H1 (cell line): ENCODE results near the gene PARM1. TPM values are rescaled to one million over a fixed set of nuclear protein-coding genes. Genes with fewer than 3 reads are reported as not detected.

Experiments used
- CTCF ChIA-PET: fragments of 300-600 bp; sonication (Branson Sonifier 250); formaldehyde crosslinking; loops from one replicate; lab custom pipeline; 2021; ENCODE audit not compliant: partially characterized antibody; lab: Charles Lee
- POLR2A ChIA-PET: fragments of 300-600 bp; sonication (Branson Sonifier 250); formaldehyde crosslinking; loops from one replicate; lab custom pipeline; 2021; ENCODE audit warnings: inconsistent platforms; ENCODE audit not compliant: partially characterized antibody; lab: Charles Lee
- DNase-seq, 2 experiments: peaks; one replicate each; pipeline versions ENCODE4 v3.0.0 to v3.0.0-alpha.2; 2010 to 2022; ENCODE audit warnings: low spot score in 2 of 2, low read depth in 1 of 2, mixed read lengths in 1 of 2
- FAIRE-seq: peaks from 2 replicates; lab custom pipeline; 2011; peaks lifted over from hg19 to GRCh38; lab: Jason Lieb, UNC
- H2AFZ ChIP-seq: 2 replicates; pipeline ENCODE4 v1.8.1; 2012; ENCODE audit warnings: low read length, inconsistent platforms
- H2AK5ac ChIP-seq: 2 replicates; pipeline ENCODE4 v1.6.1; 2013; ENCODE audit warnings: low read depth, low read length
- H2BK120ac ChIP-seq: replicated peaks from 2 replicates; pipeline ENCODE3; 2013; ENCODE audit warnings: low read depth, low read length, inconsistent platforms
- H2BK12ac ChIP-seq: 2 replicates; pipeline ENCODE4 v1.6.1; 2013; ENCODE audit warnings: low read depth, low read length
- H2BK15ac ChIP-seq: 2 replicates; pipeline ENCODE4 v1.6.1; 2013; ENCODE audit warnings: low read length
- H2BK20ac ChIP-seq: 2 replicates; pipeline ENCODE4 v1.6.1; 2013; ENCODE audit warnings: low read length
- H2BK5ac ChIP-seq: 2 replicates; pipeline ENCODE4 v1.6.1; 2013; ENCODE audit warnings: low read depth, low read length
- H3K14ac ChIP-seq: 2 replicates; pipeline ENCODE4 v1.6.1; 2013; ENCODE audit warnings: inconsistent platforms; ENCODE audit not compliant: insufficient read length
- H3K18ac ChIP-seq: 2 replicates; pipeline ENCODE4 v1.6.1; 2013; ENCODE audit warnings: low read length; ENCODE audit errors: extremely low read depth
- H3K23ac ChIP-seq: 2 replicates; pipeline ENCODE4 v1.6.1; 2013; ENCODE audit warnings: inconsistent platforms; ENCODE audit not compliant: insufficient read length
- H3K23me2 ChIP-seq: 2 replicates; pipeline ENCODE4 v1.6.1; 2013; ENCODE audit warnings: low read depth, low read length
- H3K27ac ChIP-seq: 2 replicates; pipeline ENCODE4 v1.6.1; 2011; ENCODE audit warnings: low read depth, low read length, inconsistent platforms
- H3K27me3 ChIP-seq, 4 experiments: replicated peaks in 1 of 4; 1 replicate in 1 of 4; 2 replicates in 3 of 4; pipeline versions ENCODE4 v1.6.1 to v1.8.1; 2011 to 2013; ENCODE audit warnings: low read length in 3 of 4, mild to moderate bottlenecking in 3 of 4, inconsistent platforms in 2 of 4, mixed read lengths in 2 of 4, moderate library complexity in 1 of 4; ENCODE audit not compliant: control insufficient read depth in 3 of 4, insufficient read depth in 3 of 4; ENCODE audit errors: extremely low read depth in 1 of 4
- H3K36me3 ChIP-seq, 4 experiments: 2 replicates each; pipeline versions ENCODE4 v1.6.1 to v1.8.1; 2011 to 2013; ENCODE audit warnings: mild to moderate bottlenecking in 4 of 4, low read length in 3 of 4, moderate library complexity in 2 of 4, control low read depth in 1 of 4, inconsistent platforms in 1 of 4; ENCODE audit not compliant: insufficient read depth in 4 of 4, control insufficient read depth in 2 of 4
- H3K4ac ChIP-seq: replicated peaks from 2 replicates; pipeline ENCODE3; 2013; ENCODE audit warnings: low read length, low read depth, mixed read lengths, inconsistent platforms; ENCODE audit not compliant: insufficient read length
- H3K4me1 ChIP-seq, 4 experiments: replicated peaks in 1 of 4; 1 replicate in 1 of 4; 2 replicates in 3 of 4; pipeline versions ENCODE4 v1.6.1 to v1.8.1; 2011 to 2013; ENCODE audit warnings: low read length in 3 of 4, inconsistent platforms in 2 of 4, mixed read lengths in 1 of 4; ENCODE audit not compliant: insufficient read depth in 4 of 4, control insufficient read depth in 3 of 4
- H3K4me2 ChIP-seq, 2 experiments: 2 replicates each; pipeline versions ENCODE4 v1.6.1 to v1.8.1; 2011 to 2013; ENCODE audit warnings: low read depth in 2 of 2, low read length in 2 of 2, control low read depth in 1 of 2, inconsistent platforms in 1 of 2, mild to moderate bottlenecking in 1 of 2; ENCODE audit not compliant: insufficient read depth in 1 of 2
- H3K4me3 ChIP-seq, 4 experiments: fragments of 200-600, 300-600 bp in 1 of 4; sonication (generic), shearing (Covaris generic), sonication (Bioruptor Twin) in 1 of 4; 2 replicates each; pipeline versions ENCODE4 v1.5.1 to v1.8.1; 2011 to 2016; ENCODE audit warnings: low read length in 4 of 4, low read depth in 3 of 4, control low read depth in 2 of 4, inconsistent platforms in 2 of 4, mild to moderate bottlenecking in 2 of 4, mixed read lengths in 1 of 4, moderate library complexity in 1 of 4; ENCODE audit not compliant: insufficient read depth in 2 of 4; ENCODE audit errors: extremely low read depth in 1 of 4
- H3K56ac ChIP-seq: replicated peaks from 2 replicates; pipeline ENCODE3; 2013; ENCODE audit warnings: low read depth, mild to moderate bottlenecking, mixed read lengths, low read length, inconsistent platforms; ENCODE audit not compliant: insufficient read length
- H3K79me1 ChIP-seq: 2 replicates; pipeline ENCODE4 v1.6.1; 2013; ENCODE audit warnings: low read depth, low read length, control low read depth
- H3K79me2 ChIP-seq, 2 experiments: 2 replicates each; pipeline versions ENCODE4 v1.6.1 to v1.8.1; 2012 to 2013; ENCODE audit warnings: low read length in 2 of 2, mild to moderate bottlenecking in 2 of 2, inconsistent platforms in 1 of 2; ENCODE audit not compliant: insufficient read depth in 2 of 2, control insufficient read depth in 1 of 2
- H3K9ac ChIP-seq, 4 experiments: replicated peaks in 1 of 4; 1 replicate in 1 of 4; 2 replicates in 3 of 4; pipeline versions ENCODE4 v1.6.1 to v1.8.1; 2011 to 2013; ENCODE audit warnings: low read depth in 3 of 4, low read length in 3 of 4, control low read depth in 2 of 4, mild to moderate bottlenecking in 2 of 4, moderate library complexity in 2 of 4, inconsistent platforms in 1 of 4; ENCODE audit errors: extremely low read depth in 1 of 4
- H3K9me3 ChIP-seq, 2 experiments: 2 replicates each; pipeline versions ENCODE4 v1.6.1 to v1.8.1; 2012 to 2013; ENCODE audit warnings: mild to moderate bottlenecking in 2 of 2, moderate library complexity in 2 of 2, control low read depth in 1 of 2, inconsistent platforms in 1 of 2, low read depth in 1 of 2, low read length in 1 of 2, mixed read lengths in 1 of 2; ENCODE audit not compliant: insufficient read depth in 2 of 2
- H4K20me1 ChIP-seq, 2 experiments: replicated peaks in 1 of 2; 2 replicates each; pipeline versions ENCODE3 to v1.8.1; 2011 to 2013; ENCODE audit warnings: inconsistent platforms in 2 of 2, low read length in 2 of 2, mild to moderate bottlenecking in 1 of 2; ENCODE audit not compliant: insufficient read depth in 2 of 2, control insufficient read depth in 1 of 2
- H4K5ac ChIP-seq: 2 replicates; pipeline ENCODE4 v1.6.1; 2013; ENCODE audit warnings: low read length, low read depth, mixed read lengths, inconsistent platforms; ENCODE audit not compliant: insufficient read length
- H4K8ac ChIP-seq: 2 replicates; pipeline ENCODE4 v1.8.0; 2013; ENCODE audit warnings: mild to moderate bottlenecking, moderate library complexity, low read length, inconsistent platforms; ENCODE audit not compliant: insufficient read depth; ENCODE audit errors: extremely low read depth
- H4K91ac ChIP-seq: replicated peaks from 2 replicates; pipeline ENCODE3; 2013; ENCODE audit warnings: low read length, mixed read lengths, inconsistent platforms; ENCODE audit not compliant: insufficient read length
- CTCF ChIP-seq, 3 experiments: IDR thresholded peaks; 1 replicate in 2 of 3; 2 replicates in 1 of 3; pipeline versions ENCODE4 v1.5.1 to v1.6.1; 2011; ENCODE audit warnings: low read length in 3 of 3, mild to moderate bottlenecking in 3 of 3, inconsistent platforms in 2 of 3, low read depth in 1 of 3, moderate library complexity in 1 of 3; ENCODE audit not compliant: insufficient read depth in 1 of 3; ENCODE audit errors: control extremely low read depth in 1 of 3
- JUND ChIP-seq: IDR thresholded peaks from 2 replicates; pipeline ENCODE4 v1.6.1; 2011; ENCODE audit warnings: mild to moderate bottlenecking, improper control_type of control experiment, low read length
- MAFK ChIP-seq: IDR thresholded peaks from 2 replicates; pipeline ENCODE4 v1.6.1; 2012; ENCODE audit warnings: low read depth, mild to moderate bottlenecking, improper control_type of control experiment, low read length
- POLR2A ChIP-seq, 2 experiments: IDR thresholded peaks; 1 replicate in 1 of 2; 2 replicates in 1 of 2; pipeline ENCODE4 v1.6.1; 2011; ENCODE audit warnings: low read depth in 2 of 2, low read length in 2 of 2, mild to moderate bottlenecking in 2 of 2; ENCODE audit errors: control extremely low read depth in 1 of 2
- RAD21 ChIP-seq, 2 experiments: IDR thresholded peaks in 1 of 2; conservative IDR thresholded peaks in 1 of 2; 2 replicates each; pipeline ENCODE4 v1.6.1; 2011; ENCODE audit warnings: low read depth in 2 of 2, low read length in 2 of 2, improper control_type of control experiment in 1 of 2, inconsistent platforms in 1 of 2, mild to moderate bottlenecking in 1 of 2, moderate library complexity in 1 of 2
- SIRT6 ChIP-seq: IDR thresholded peaks from one replicate; pipeline ENCODE4 v1.7.1; 2012; ENCODE audit warnings: low read length, inconsistent platforms
- SRF ChIP-seq: IDR thresholded peaks from 2 replicates; pipeline ENCODE4 v1.6.1; 2011; ENCODE audit warnings: mild to moderate bottlenecking, low read depth, low read length, moderate library complexity
- WGBS, 2 experiments: shearing (Covaris generic) in 1 of 2; methylation state at CpG; one replicate each; pipeline versions ENCODE4 v1.1.6 to v1.1.7; 2013 to 2015; ENCODE audit warnings: low lambda C conversion rate in 2 of 2, mixed read lengths in 2 of 2, inconsistent platforms in 1 of 2, low coverage in 1 of 2, missing lambda C conversion rate in 1 of 2; ENCODE audit not compliant: insufficient replicate concordance in 2 of 2, insufficient coverage in 1 of 2, insufficient read length in 1 of 2; ENCODE audit errors: extremely low coverage in 1 of 2, missing lambda C conversion rate in 1 of 2; 5-methylcytosine and 5-hydroxymethylcytosine counted together
- polyA plus RNA-seq, 7 experiments: library from polyadenylated mRNA; depleted of rRNA in 3 of 7; stranded (reverse) in 5 of 7; unstranded in 2 of 7; fragments of >200 nt in 5 of 7; fragments of 200-250 nt in 2 of 7; gene quantifications; 1 replicate in 5 of 7; 2 replicates in 1 of 7; 4 replicates in 1 of 7; pipeline versions ENCODE4 v1.2.1 to v1.2.3, GENCODE V29; 2011 to 2013; ENCODE audit warnings: missing spikeins in 2 of 7, mixed read lengths in 2 of 7
- total RNA-seq: library from RNA; stranded (reverse); fragmentation: NEBNext Ultra II Directional; extraction: Animal tissue kit (Norgen Biotek cat#: 25700); gene quantifications from 2 replicates; pipeline ENCODE4 v1.2.1, GENCODE V29; 2021

The PARM1 gene
- total and polyA plus RNA-seq, 2 of the 8 experiments (the other 6 are each of a cell fraction or from before 2014, with no cell fraction given) = 2.0 to 5.3 TPM

GRCh38 chr4:75002381-75002780 is 69.5 kb downstream of the PARM1 start:
- no peak overlapping the region for H3K18ac ChIP-seq
- ChIA-PET POLR2A (no interaction called here), CTCF (interaction anchor here (1.1 kb wide), 1 partner anchor 288 kb away, joined by 3 read pairs; no protein-coding TSS in a partner anchor)
- H3K27ac ChIP-seq = no peak overlapping the region
- DNase-seq = no peak
- H2BK20ac ChIP-seq = no peak overlapping the region
- no peaks in the 10 kb centered on the region for H3K4me1 ChIP-seq
- H4K91ac ChIP-seq = no peak overlapping the region
- no peak overlapping the region for H3K56ac ChIP-seq
- no peak overlapping the region for H4K8ac ChIP-seq
- H3K36me3 ChIP-seq = no peaks in the 10 kb centered on the region
- 96% methylated on average over 2 of the region's 2 CpGs; no CpG with 5 or more reads in 1 of the 2 experiments for WGBS, 2 experiments
- peaks cover 0 to 3% of the 10 kb centered on the region in 2 experiments; a peak in 2 of 4 replicates for H3K9me3 ChIP-seq
- no peaks in the 10 kb centered on the region for H4K20me1 ChIP-seq
- H3K79me2 ChIP-seq = no peaks in the 10 kb centered on the region
- no peaks in the 10 kb centered on the region for H3K79me1 ChIP-seq
- no peak overlapping the region for H3K4me3 ChIP-seq
- no peak overlapping the region for H3K14ac ChIP-seq
- no peaks in the 10 kb centered on the region for H3K23me2 ChIP-seq
- no peak overlapping the region for H2BK120ac ChIP-seq
- H2BK12ac ChIP-seq = no peak overlapping the region
- no peak overlapping the region for H2AFZ ChIP-seq
- no peak overlapping the region for H2BK15ac ChIP-seq
- H3K27me3 ChIP-seq = peaks cover 0 to 2% (median 0%) of the 10 kb centered on the region in 4 experiments; a peak in 1 of 7 replicates
- no peak overlapping the region for H3K4me2 ChIP-seq
- H3K9ac ChIP-seq = no peak overlapping the region
- H4K5ac ChIP-seq = no peak overlapping the region
- H2BK5ac ChIP-seq = no peak overlapping the region
- no peak overlapping the region for H3K4ac ChIP-seq
- H3K23ac ChIP-seq = no peak overlapping the region
- FAIRE-seq = no peak
- H2AK5ac ChIP-seq = no peak overlapping the region
- TF ChIP-seq RAD21 (IDR thresholded peaks at IDR 0.05 in 1 of 2, conservative IDR thresholded peaks at IDR 0.05 in 1 of 2; ENCODE audit: low read depth in 2 of 2, low read length in 2 of 2) = no peak
- no peak for TF ChIP-seq POLR2A (IDR thresholded peaks at IDR 0.05; ENCODE audit: control extremely low read depth in 1 of 2, low read depth in 2 of 2, low read length in 2 of 2)
- no peak for TF ChIP-seq CTCF (IDR thresholded peaks at IDR 0.05; ENCODE audit: control extremely low read depth in 1 of 3, insufficient read depth in 1 of 3, low read depth in 1 of 3, low read length in 3 of 3)
- TF ChIP-seq SRF = no peak
- no peak for TF ChIP-seq MAFK
- no peak for TF ChIP-seq SIRT6
- TF ChIP-seq JUND = no peak
